ENCODE measurements around the gene CEP55.
"Not testable (repeated sequence)": the region's sequence is repeated elsewhere in the genome, so short reads cannot be mapped to it uniquely, and the experiment has no call there.

CEP55 gene

GRCh38 chr10:93513091-93513490 is 16.7 kb downstream of the CEP55 start:
- no peak for DNase-seq (ENCODE audit: low spot score)

GRCh38 chr10:93514521-93514920 is 18.1 kb downstream of the CEP55 start:
- DNase-seq (ENCODE audit: low spot score), result no peak

DNA sequence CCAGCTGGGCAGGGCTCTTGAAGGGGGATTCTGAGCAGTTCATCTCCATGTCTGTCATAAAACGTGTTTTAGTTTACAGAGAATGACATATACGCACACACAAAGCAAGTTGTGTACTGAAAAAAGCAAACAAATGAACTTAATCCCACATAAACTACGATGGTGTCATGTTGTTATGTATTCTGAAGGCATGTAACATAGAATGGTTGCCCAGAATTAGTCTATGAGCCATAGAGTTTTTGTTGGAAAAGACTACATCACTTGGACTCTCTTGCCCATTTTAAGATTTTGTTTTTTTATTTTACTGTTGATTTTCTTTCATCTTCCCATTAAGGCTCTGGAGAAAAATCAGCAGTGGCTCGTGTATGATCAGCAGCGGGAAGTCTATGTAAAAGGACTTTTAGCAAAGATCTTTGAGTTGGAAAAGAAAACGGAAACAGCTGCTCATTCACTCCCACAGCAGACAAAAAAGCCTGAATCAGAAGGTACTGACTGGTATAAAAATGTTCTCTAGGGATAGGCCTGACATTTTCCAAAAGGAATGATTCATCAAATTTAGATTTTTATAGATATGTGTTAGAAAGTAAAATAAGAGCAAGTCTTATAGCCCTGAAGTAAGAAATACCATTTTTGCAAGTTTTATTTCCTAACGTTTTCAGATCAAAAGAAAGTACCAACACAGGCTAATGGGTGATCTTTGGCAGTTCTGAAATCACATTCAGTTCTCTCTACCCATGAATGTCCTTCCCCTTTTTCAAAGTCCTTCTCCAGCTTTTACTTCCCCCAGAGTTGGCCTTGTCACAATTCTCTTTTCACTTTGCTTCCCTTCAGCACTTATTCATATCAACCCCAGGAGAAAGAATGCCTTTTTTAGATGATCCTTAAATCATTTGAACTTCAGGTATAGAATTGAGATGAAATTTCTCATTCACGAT is 18.9 kb downstream of the CEP55 start:
- peak; percentile 43 for DNase-seq (ENCODE audit: low spot score)

DNA sequence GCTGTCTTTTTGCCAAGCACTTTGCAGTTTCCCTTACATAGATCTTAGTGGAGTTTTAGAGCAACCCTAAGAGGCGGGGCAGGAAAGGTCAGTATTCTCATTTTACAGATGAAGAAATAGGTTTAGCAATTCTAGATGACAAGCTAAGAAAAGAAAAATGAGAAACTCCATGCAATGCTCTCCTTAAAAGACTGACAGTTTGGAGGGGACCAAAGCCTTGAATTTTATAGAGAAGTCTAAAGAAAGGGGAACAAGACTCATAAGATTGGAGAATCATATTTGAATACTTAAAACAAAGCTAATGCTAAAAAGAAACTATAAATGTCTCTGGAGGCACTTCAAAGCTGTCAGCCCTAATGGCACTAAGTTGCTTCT is 19.6 kb downstream of the CEP55 start:
- no peak for DNase-seq (ENCODE audit: low spot score)

GRCh38 chr10:93518531-93518930 is 22.1 kb downstream of the CEP55 start:
- no peak for DNase-seq (ENCODE audit: low spot score)

- DNase-seq (ENCODE audit: low spot score), result no peak
Observed at GRCh38 chr10:93535293-93535692, 38.9 kb downstream of the CEP55 start.

DNA sequence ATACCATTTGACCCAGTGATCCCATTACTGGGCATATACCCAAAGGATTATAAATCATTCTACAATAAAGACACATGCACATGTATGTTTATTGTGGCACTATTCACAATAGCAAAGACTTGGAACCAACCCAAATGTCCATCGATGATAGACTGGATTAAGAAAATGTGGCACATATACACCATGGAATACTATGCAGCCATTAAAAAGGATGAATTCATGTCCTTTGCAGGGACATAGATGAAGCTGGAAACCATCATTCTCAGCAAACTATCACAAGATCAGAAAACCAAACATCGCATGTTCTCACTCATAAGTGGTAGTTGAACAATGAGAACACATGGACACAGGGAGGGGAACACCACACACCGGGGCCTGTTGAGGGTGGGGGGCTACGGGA is 44.5 kb downstream of the CEP55 start:
- DNase-seq (ENCODE audit: low spot score), result not testable (repeated sequence)

- DNase-seq (ENCODE audit: low spot score), result peak; percentile 84
Observed at GRCh38 chr10:93541402-93542357, 45.3 kb downstream of the CEP55 start.

DNA sequence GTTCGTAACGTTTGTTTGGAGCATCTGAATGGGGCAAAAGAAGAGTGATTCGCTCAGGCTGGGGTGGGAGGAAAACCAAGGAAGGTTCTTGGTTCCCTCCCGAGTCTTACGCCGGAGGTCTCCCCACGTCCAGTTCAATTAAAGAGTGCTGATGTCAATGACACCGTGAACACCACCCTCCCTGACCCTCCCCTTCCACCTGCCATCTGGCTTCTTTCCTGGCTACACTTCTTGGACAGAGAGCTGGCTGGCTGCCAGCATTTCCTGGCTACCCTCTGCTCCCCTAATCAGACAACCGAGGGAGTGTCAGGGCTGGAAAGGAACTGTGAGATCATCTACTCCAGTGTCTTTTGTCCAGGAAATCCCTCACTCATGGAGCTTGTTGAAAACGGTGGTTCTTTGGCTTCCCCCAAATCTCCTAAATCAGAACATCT is 46.0 kb downstream of the CEP55 start:
- DNase-seq (ENCODE audit: low spot score), result peak; percentile 53

DNA sequence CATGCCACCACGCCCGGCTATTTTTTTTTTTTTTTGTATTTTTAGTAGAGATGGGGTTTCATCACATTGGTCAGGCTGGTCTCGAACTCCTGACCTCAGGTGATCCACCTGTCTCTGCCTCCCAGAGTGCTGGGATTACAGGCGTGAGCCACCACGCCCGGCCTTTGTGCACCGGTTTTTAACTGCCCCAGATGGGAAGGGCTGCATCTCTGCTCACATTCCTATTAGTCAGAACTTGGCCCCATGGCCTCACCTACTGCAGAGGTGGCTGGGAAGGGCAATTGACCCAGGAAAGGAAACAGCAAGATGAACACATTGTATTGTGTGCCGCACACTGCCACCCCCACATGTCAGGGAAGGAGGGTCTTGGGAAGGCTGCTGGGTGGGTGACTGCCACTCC is 50.6 kb downstream of the CEP55 start:
- DNase-seq (ENCODE audit: low spot score), result not testable (repeated sequence)

DNA sequence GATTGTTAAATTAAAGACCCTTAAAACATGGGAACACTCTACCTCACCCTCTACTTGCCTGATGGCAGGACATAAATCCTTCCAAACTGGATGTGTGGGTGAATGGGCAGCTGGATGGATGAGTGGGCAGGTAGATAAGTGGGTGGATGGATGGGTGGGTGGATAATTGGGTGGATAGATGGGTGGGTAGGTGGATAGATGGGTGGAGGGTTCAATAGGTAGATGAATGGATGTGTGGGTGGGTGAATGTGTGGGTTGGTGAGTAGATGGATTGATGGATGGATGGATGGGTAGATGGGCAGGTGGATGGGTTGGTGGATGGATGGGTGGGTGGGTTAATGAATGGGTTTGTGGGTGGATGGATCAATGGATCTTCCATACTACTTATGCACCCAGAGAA is 51.1 kb downstream of the CEP55 start:
- no peak for DNase-seq (ENCODE audit: low spot score)

GRCh38 chr10:93548376-93549071 is 52.1 kb downstream of the CEP55 start:
- no peak for DNase-seq (ENCODE audit: low spot score)

- no peak for DNase-seq (ENCODE audit: low spot score)
Observed at GRCh38 chr10:93550606-93551005, 54.2 kb downstream of the CEP55 start.

- DNase-seq (ENCODE audit: low spot score), result no peak
Observed at GRCh38 chr10:93552780-93553179, 56.4 kb downstream of the CEP55 start.

DNA sequence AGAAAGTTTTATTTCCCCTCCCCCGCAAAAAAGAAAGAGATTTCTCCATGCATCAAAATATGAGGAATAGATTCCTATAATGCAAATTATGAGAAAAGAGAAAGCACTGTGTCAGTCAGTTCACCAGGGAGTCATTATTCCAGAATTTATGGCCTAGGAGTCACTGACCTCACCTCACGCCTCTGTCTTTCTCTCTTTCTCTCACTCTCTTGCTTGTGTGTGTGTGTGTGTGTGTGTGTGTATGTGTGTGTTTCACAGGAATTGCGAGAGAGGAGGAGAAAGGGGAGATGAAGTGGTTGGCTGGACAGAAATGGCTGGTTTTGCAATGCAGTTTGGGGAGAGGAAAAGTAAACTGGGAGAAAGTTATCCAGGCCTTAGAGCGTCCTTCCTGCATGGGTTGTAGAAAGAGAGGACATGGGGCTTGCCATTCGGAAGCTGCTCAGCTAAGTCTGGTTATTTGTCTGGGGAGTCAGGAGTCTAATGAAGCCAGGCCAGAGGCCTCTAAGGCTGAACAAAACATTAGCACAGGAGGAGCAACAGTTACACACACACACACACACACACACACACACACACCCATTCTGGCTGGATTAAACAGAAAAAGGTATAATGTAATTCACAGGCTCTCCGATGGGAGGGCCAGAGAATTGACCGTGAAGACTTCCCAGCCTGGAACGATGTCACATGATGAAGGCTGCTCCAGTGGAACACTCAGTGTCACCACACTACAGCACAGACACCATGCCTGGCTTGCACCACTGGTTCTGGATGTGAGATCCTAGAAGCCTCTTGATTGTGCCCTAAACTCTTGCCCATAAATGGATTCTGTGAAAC is 57.3 kb downstream of the CEP55 start:
- DNase-seq (ENCODE audit: low spot score), result no peak

DNA sequence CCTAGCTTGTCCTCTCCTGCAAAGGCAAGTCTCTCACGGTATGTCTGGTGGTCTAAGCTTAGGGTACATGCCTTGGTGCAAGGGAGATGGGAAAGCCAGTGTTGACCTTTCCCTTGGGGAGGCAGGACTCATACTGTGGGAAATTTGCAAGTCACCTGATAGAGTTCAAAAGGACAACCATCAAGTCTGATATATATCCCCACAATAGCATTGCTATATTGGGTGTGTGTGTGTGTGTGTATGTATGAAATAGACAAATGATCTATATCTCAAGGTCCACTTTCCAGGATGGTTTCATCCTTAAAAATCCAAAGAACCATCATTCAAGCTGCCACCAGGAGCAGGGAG is 57.9 kb downstream of the CEP55 start:
- no peak for DNase-seq (ENCODE audit: low spot score)

DNA sequence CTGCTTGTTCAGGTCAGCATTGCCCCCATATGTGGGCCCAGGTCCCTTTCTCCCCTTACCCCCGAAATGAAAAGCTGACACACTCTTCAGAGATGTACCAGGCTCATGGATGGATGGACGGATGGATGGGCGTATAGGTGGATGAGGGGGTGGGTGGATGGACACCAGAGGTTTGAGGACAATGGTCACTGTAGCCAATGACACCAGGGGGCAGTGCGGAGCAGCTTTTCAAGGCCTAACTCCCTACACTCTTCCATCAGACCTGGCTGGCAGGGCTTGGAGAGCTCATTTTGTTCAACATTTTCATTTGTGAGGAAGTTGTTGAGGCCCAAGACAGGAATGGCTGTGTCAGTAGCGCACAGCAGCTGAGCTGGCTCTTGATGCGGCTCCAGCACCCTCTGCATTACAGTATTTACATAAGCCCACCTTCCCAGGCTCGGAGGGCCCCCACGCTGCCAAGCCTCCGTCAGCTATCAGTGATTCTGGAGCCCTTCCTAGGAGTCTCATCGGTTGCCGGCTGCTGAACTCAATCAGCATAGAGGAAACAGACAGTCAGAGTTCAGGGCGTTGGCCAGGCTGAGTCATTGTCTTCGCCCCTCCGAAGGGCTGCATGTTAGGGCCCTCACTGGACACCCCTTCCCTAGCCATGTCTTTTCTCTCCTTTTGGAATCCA is 58.5 kb downstream of the CEP55 start:
- DNase-seq (ENCODE audit: low spot score), result peak; percentile 81

GRCh38 chr10:93559490-93559889 is 63.1 kb downstream of the CEP55 start:
- no peak for DNase-seq (ENCODE audit: low spot score)

GRCh38 chr10:93560541-93560940 is 64.1 kb downstream of the CEP55 start:
- DNase-seq (ENCODE audit: low spot score), result no peak

DNA sequence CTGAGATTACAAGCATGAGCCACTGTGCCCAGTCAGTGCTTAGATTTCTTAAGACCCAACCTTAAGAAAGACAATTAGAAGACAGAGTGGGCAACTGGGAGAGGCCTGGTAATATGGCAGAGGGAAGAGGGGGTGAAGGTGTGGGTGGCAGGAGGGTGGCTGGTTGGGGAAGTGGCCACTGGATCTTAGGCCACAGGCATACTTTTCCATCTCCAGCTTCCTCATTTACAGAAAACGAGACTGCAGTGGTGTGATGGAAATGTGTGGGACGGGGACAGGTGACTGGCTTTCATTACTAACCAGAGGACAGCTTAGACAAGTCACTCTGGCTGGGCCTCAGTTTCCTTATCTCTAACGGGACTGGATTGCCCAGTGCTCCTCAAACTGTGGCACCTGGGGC is 69.0 kb downstream of the CEP55 start:
- DNase-seq (ENCODE audit: low spot score), result no peak

Measured in AG20443 (cell line).